AG09319 (cell line): ENCODE results near the gene PELI2.

Experiments used
- DNase-seq: peaks from one replicate; pipeline ENCODE4 v3.0.0-alpha.2; 2010; ENCODE audit warnings: low read depth; ENCODE audit errors: extremely low read depth
- CTCF ChIP-seq: IDR thresholded peaks from 2 replicates; pipeline ENCODE4 v1.5.1; 2011; ENCODE audit warnings: low read depth, mild to moderate bottlenecking, inconsistent platforms, low read length, moderate library complexity

Gene PELI2, protein sequence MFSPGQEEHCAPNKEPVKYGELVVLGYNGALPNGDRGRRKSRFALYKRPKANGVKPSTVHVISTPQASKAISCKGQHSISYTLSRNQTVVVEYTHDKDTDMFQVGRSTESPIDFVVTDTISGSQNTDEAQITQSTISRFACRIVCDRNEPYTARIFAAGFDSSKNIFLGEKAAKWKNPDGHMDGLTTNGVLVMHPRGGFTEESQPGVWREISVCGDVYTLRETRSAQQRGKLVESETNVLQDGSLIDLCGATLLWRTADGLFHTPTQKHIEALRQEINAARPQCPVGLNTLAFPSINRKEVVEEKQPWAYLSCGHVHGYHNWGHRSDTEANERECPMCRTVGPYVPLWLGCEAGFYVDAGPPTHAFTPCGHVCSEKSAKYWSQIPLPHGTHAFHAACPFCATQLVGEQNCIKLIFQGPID

GRCh38 chr14:56117765-56118610, at the start of gene PELI2:
Gene PELI2 (plus strand): TSS chr14:56118411. CDS start chr14:56118661, 250 bp downstream.
- DNase-seq, result peak; percentile 59
- TF ChIP-seq CTCF, result peak; percentile 17

GRCh38 chr14:56073799-56074198, 44.4 kb upstream of the PELI2 start:
- peak; percentile 38 for DNase-seq
- TF ChIP-seq CTCF, result no peak

DNA sequence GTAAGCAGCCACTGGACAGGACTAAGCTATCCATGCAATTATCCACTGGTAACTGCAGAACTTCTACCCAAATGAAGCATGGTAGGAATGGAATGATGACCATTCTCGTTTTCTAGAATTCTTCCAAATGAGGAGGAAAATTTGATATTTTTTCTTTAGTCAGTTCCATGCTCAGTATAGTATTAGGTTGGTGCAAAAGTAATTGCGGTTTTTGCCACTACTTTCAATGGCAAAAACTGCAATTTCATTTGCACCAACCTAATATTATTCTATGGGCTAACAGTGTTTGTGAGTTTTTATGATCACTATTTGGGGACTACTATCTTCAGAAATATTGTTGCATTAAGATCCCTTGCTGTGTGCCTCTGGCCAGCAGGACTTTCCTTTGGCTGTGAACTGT, 42.9 kb upstream of the PELI2 start:
- TF ChIP-seq CTCF, result no peak
- no peak for DNase-seq

DNA sequence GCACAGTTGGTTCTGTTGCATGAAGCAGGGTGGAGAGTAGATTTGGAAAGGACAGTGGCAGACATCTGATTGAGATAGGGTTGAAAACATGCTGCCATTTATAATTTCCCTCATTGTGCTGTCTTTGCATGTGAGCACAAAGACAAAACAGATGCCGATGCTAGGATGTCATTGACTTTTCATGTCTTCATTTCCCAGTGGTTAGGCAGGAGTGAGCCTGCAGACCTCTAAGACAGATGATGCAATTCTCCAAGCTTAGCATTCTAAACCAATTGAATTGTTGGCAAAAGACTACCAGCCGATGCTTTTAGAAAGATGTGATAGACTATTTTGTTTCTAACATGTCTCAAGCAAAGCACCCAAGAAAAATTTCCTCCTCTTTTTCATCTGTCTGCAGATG, 37.1 kb upstream of the PELI2 start:
- TF ChIP-seq CTCF, result no peak
- DNase-seq, result peak; percentile 51

DNA sequence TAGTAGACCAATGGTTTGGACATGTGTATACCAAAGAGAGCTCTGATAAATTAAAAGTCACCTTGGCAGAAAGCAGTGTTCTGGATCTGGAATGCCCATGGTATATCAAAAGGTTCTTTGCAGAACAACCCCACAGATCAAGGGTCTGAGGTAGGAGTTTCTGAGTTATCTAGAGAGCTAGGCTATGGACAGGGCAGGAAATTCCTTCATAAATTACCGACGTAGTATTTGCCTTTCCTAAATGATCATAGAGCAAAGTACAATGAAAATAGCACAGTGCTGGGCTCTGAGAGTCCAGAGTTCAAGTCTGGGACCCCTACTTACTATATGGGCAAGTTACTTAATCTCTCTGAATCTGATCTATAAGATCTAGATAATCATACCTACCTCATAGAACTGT, 35.3 kb upstream of the PELI2 start:
- TF ChIP-seq CTCF, result no peak
- DNase-seq, result no peak

- no peak; the same call in none of the 2 replicates for TF ChIP-seq CTCF
- no peak for DNase-seq
Observed at GRCh38 chr14:56085471-56085870, 32.7 kb upstream of the PELI2 start.
